Neuronal stem cell (in vitro differentiated cells): Measurements from ENCODE around the gene DNAAF6.

Source experiments
- DNase-seq: peaks from one replicate; pipeline ENCODE4 v3.0.0-alpha.2; 2013; ENCODE audit warnings: low spot score
- H2AFZ ChIP-seq: one replicate; pipeline ENCODE4 v1.6.1; 2013; ENCODE audit warnings: mild to moderate bottlenecking, low read length, inconsistent platforms
- H2AK5ac ChIP-seq: 2 replicates; pipeline ENCODE4 v1.6.1; 2013; ENCODE audit warnings: low read depth, mild to moderate bottlenecking, inconsistent platforms, low read length, moderate library complexity, mixed read lengths
- H2BK120ac ChIP-seq: 2 replicates; pipeline ENCODE4 v1.6.1; 2013; ENCODE audit warnings: low read depth, mild to moderate bottlenecking, inconsistent platforms, low read length, moderate library complexity, mixed read lengths
- H2BK12ac ChIP-seq: one replicate; pipeline ENCODE4 v1.6.1; 2013; ENCODE audit warnings: low read length, inconsistent platforms
- H2BK15ac ChIP-seq: 2 replicates; pipeline ENCODE4 v1.6.1; 2013; ENCODE audit warnings: mild to moderate bottlenecking, low read length, inconsistent platforms, mixed read lengths
- H2BK5ac ChIP-seq: one replicate; pipeline ENCODE4 v1.6.1; 2013; ENCODE audit warnings: inconsistent platforms, mild to moderate bottlenecking, low read length, moderate library complexity
- H3K14ac ChIP-seq: one replicate; pipeline ENCODE4 v1.6.1; 2013; ENCODE audit warnings: low read length, inconsistent platforms
- H3K18ac ChIP-seq: 2 replicates; pipeline ENCODE4 v1.6.1; 2013; ENCODE audit warnings: low read length, inconsistent platforms
- H3K23ac ChIP-seq: 2 replicates; pipeline ENCODE4 v1.6.1; 2013; ENCODE audit warnings: low read depth, mild to moderate bottlenecking, mixed read lengths, low read length, inconsistent platforms; ENCODE audit not compliant: poor library complexity
- H3K27ac ChIP-seq: replicated peaks from 3 replicates; pipeline ENCODE4 v1.5.1; 2013; ENCODE audit warnings: low read length, inconsistent platforms
- H3K27me3 ChIP-seq, 3 experiments: 2 replicates each; pipeline ENCODE4 v1.6.1; 2013; ENCODE audit warnings: low read length in 3 of 3, mild to moderate bottlenecking in 2 of 3, inconsistent platforms in 1 of 3, low read depth in 1 of 3, mixed read lengths in 1 of 3, moderate library complexity in 1 of 3; ENCODE audit not compliant: control insufficient read depth in 3 of 3, insufficient read depth in 3 of 3
- H3K36me3 ChIP-seq, 2 donors: replicated peaks in 1 of 2; 2 replicates each; pipeline ENCODE4 v1.6.1; 2013; ENCODE audit warnings: low read length in 2 of 2; ENCODE audit not compliant: control insufficient read depth in 2 of 2, insufficient read depth in 2 of 2
- H3K4ac ChIP-seq: 2 replicates; pipeline ENCODE4 v1.6.1; 2013; ENCODE audit warnings: inconsistent platforms, mild to moderate bottlenecking, low read length, moderate library complexity
- H3K4me1 ChIP-seq, 2 donors: 1 replicate in 1 of 2; 2 replicates in 1 of 2; pipeline ENCODE4 v1.6.1; 2013; ENCODE audit warnings: low read length in 2 of 2, low read depth in 1 of 2; ENCODE audit not compliant: control insufficient read depth in 2 of 2, insufficient read depth in 1 of 2
- H3K4me2 ChIP-seq: one replicate; pipeline ENCODE4 v1.6.1; 2013; ENCODE audit warnings: mild to moderate bottlenecking, low read length, inconsistent platforms; ENCODE audit not compliant: insufficient read depth, poor library complexity, severe bottlenecking
- H3K4me3 ChIP-seq, 2 donors: 2 replicates each; pipeline ENCODE4 v1.5.1; 2013; ENCODE audit warnings: low read length in 2 of 2, mild to moderate bottlenecking in 2 of 2, inconsistent platforms in 1 of 2, moderate library complexity in 1 of 2
- H3K79me1 ChIP-seq: one replicate; pipeline ENCODE4 v1.6.1; 2013; ENCODE audit warnings: low read depth, mild to moderate bottlenecking, inconsistent platforms, low read length, moderate library complexity
- H3K9ac ChIP-seq: one replicate; pipeline ENCODE4 v1.6.1; 2013; ENCODE audit warnings: mild to moderate bottlenecking, low read depth, low read length, inconsistent platforms; ENCODE audit not compliant: poor library complexity
- H3K9me3 ChIP-seq, 2 donors: replicated peaks in 1 of 2; 2 replicates each; pipeline versions ENCODE3 to v1.6.1; 2013; ENCODE audit warnings: low read length in 2 of 2, mild to moderate bottlenecking in 2 of 2, inconsistent platforms in 1 of 2, low read depth in 1 of 2, mixed read lengths in 1 of 2, moderate library complexity in 1 of 2; ENCODE audit not compliant: control insufficient read depth in 2 of 2, insufficient read depth in 1 of 2
- H4K8ac ChIP-seq: one replicate; pipeline ENCODE4 v1.6.1; 2013; ENCODE audit warnings: low read depth, mild to moderate bottlenecking, inconsistent platforms, low read length, moderate library complexity
- H4K91ac ChIP-seq: one replicate; pipeline ENCODE4 v1.6.1; 2013; ENCODE audit warnings: low read length, low read depth, mild to moderate bottlenecking, inconsistent platforms; ENCODE audit not compliant: poor library complexity
- WGBS, 2 donors: extraction: QIAGEN DNeasy Blood & Tissue Kit; methylation state at CpG; one replicate each; pipeline ENCODE4 v1.1.7; 2013; ENCODE audit warnings: missing lambda C conversion rate in 2 of 2, mixed read lengths in 1 of 2; ENCODE audit not compliant: insufficient read length in 2 of 2, insufficient replicate concordance in 1 of 2; ENCODE audit errors: extremely low coverage in 2 of 2; 5-methylcytosine and 5-hydroxymethylcytosine counted together

DNAAF6 gene

DNA sequence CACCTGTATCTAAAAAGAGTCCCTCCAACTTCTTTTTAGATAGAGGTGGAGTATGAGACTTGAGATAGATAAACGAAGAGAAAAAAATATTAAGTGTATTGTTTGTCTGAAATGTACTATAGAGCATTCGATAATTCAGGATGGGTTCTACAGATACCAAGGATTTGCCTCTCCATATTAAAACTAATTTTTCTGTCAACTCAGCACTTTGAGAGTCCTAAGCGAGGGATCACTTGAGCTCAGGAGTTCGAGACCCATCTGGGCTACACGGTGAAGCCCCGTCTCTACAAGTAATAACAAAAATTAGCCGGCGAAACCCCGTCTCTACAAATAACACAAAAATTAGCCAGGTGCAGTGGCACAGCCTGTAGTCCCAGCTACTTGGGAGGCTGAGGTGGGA is 1.5 kb downstream of the DNAAF6 start:
- Histone ChIP-seq H3K36me3 (no peaks in the 10 kb centered on the region), H2AK5ac (no peak overlapping the region), H2AFZ (no peak overlapping the region), H3K14ac (no peak overlapping the region), H3K9ac (no peak overlapping the region), H4K91ac (no peak overlapping the region), H3K4ac (no peak overlapping the region), H2BK120ac (no peak overlapping the region), H2BK12ac (no peak overlapping the region), H3K4me3 (no peak overlapping the region), H3K18ac (no peak overlapping the region), H3K9me3 (no peaks in the 10 kb centered on the region), H3K4me2 (no peak overlapping the region), H3K79me1 (no peaks in the 10 kb centered on the region), H3K27me3 (peaks cover 0 to 3% (median 0%) of the 10 kb centered on the region in 3 experiments), H3K4me1 (no peaks in the 10 kb centered on the region), H4K8ac (no peak overlapping the region), H3K27ac (no peak overlapping the region), H2BK5ac (no peak overlapping the region), H3K23ac (no peak overlapping the region), H2BK15ac (no peak overlapping the region)
- 100% methylated on average over 1 of the region's 9 CpGs; no CpG with 5 or more reads in 1 of the 2 donors for WGBS, 2 donors
- DNase-seq = no peak

- H4K91ac ChIP-seq = no peak overlapping the region
Observed at GRCh38 chrX:107213477-107213876, 7.1 kb downstream of the DNAAF6 start.

DNA sequence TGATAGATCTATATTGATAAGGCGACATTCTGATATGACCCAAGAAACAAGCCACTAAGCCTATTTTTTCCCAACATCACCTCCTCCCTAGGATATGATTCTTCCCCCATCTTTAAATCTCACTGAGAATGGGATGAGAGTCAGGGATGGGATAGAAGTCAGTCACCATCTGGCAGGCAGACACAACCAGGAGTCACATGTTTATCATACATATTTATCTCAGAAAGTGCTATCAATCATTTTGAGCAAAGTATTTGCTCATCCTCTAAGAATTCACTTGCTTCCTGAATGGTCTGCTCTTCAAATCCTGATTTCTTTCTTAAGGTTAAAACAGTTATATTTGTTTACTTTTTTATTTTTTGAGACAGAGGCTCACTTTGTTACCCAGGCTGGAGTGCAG is 20.3 kb downstream of the DNAAF6 start:
- Histone ChIP-seq H3K9ac (no peak overlapping the region), H3K4me1 (no peaks in the 10 kb centered on the region), H4K8ac (no peak overlapping the region), H3K18ac (no peak overlapping the region), H3K4me2 (no peak overlapping the region), H3K4ac (no peak overlapping the region), H3K27me3 (peaks cover 0 to 3% (median 0%) of the 10 kb centered on the region in 3 experiments), H2BK5ac (no peak overlapping the region), H4K91ac (no peak overlapping the region), H3K23ac (no peak overlapping the region), H2AFZ (no peak overlapping the region), H2BK15ac (no peak overlapping the region), H3K9me3 (no peaks in the 10 kb centered on the region), H3K14ac (no peak overlapping the region), H3K79me1 (no peaks in the 10 kb centered on the region), H2BK12ac (no peak overlapping the region), H3K4me3 (no peak overlapping the region), H2AK5ac (no peak overlapping the region), H3K27ac (no peak overlapping the region), H3K36me3 (no peaks in the 10 kb centered on the region), H2BK120ac (no peak overlapping the region)
- WGBS, 2 donors = no CpG with 5 or more reads among the region's 1 CpG
- DNase-seq = no peak

More at GRCh38 chrX:107213477-107213876, 7.1 kb downstream of the DNAAF6 start:
- H3K4me1 ChIP-seq = no peaks in the 10 kb centered on the region
- H2AK5ac ChIP-seq = no peak overlapping the region
- H3K9me3 ChIP-seq = no peaks in the 10 kb centered on the region
- H3K9ac ChIP-seq = no peak overlapping the region
- no peaks in the 10 kb centered on the region for H3K79me1 ChIP-seq
- H4K8ac ChIP-seq = no peak overlapping the region
- H2BK5ac ChIP-seq = no peak overlapping the region
- no peak overlapping the region for H3K14ac ChIP-seq
- no peak overlapping the region for H3K4me3 ChIP-seq
- WGBS, 2 donors = no CpG with 5 or more reads among the region's 1 CpG
- no peak overlapping the region for H3K18ac ChIP-seq
- no peak overlapping the region for H3K23ac ChIP-seq
- no peaks in the 10 kb centered on the region for H3K36me3 ChIP-seq
- no peak overlapping the region for H2BK120ac ChIP-seq
- H3K4ac ChIP-seq = no peak overlapping the region
- H3K27me3 ChIP-seq = peaks cover 0 to 9% (median 0%) of the 10 kb centered on the region in 3 experiments
- no peak overlapping the region for H2BK15ac ChIP-seq
- no peak overlapping the region for H3K27ac ChIP-seq
- DNase-seq = no peak
- no peak overlapping the region for H2BK12ac ChIP-seq
- no peak overlapping the region for H3K4me2 ChIP-seq
- no peak overlapping the region for H2AFZ ChIP-seq

DNA sequence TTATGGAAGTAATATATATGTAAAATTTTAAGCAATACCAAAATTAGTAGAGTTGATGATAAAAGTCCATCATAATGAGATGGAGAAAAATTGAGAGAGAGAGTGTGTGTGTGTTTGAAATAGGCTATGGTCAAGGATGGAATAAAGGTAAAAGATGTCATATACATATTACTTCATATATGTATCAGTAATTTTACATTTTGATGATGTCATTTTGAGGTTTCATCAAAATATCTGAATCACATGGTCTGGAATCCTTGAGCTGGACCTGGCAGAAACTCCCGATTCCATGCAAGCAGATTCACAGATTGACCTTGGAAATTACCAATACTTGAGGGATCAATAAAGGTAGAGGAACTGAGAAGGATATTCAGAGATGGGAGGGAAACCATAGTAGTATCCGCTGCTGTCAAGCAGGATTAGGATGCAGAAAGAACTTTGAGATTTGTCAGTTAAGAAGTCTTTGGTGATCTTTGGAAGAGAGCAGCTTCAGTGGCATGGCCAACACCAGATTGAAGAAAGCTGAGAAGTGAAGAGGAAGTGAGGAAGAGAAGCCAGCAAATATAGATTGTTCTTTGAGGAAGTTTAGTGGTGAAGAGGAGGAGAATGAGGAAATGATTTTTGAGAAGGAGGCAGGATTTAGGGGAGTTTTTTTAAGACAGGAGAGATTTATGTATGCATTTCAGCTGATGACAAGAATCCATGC is 21.5 kb downstream of the DNAAF6 start:
- Histone ChIP-seq H3K14ac (no peak overlapping the region), H2AFZ (no peak overlapping the region), H3K4me1 (no peaks in the 10 kb centered on the region), H3K4ac (no peak overlapping the region), H3K9ac (no peak overlapping the region), H3K23ac (no peak overlapping the region), H3K36me3 (no peaks in the 10 kb centered on the region), H2AK5ac (no peak overlapping the region), H2BK12ac (no peak overlapping the region), H2BK15ac (no peak overlapping the region), H2BK120ac (no peak overlapping the region), H4K91ac (no peak overlapping the region), H3K18ac (no peak overlapping the region), H3K27ac (no peak overlapping the region), H3K79me1 (no peaks in the 10 kb centered on the region), H3K4me2 (no peak overlapping the region), H4K8ac (no peak overlapping the region), H2BK5ac (no peak overlapping the region), H3K9me3 (no peaks in the 10 kb centered on the region), H3K27me3 (no peaks in the 10 kb centered on the region), H3K4me3 (no peak overlapping the region)
- WGBS, 2 donors = no CpG with 5 or more reads among the region's 2 CpGs
- DNase-seq = no peak
